ENCODE data around the gene MYF5. TPM values are rescaled to one million over a fixed set of nuclear protein-coding genes. Genes with fewer than 3 reads are reported as not detected.
A peak's percentile ranks its signal among the peaks of the same experiment; 100 is the strongest.

MYF5 gene
- total and polyA plus RNA-seq, 2 of the 4 experiments (the other 2 are of a cell fraction): not detected

- H3K14ac ChIP-seq (replicated peaks; ENCODE audit: low read depth, low read length): no peak overlapping the region
- no peak overlapping the region for H3K4me2 ChIP-seq (ENCODE audit: low read depth, low read length)
- no peaks in the 10 kb centered on the region for H3K27me3 ChIP-seq (ENCODE audit: control insufficient read depth, insufficient read depth, low read length)
- H3K4ac ChIP-seq (ENCODE audit: low read depth, low read length): no peak overlapping the region
- WGBS, 2 experiments (ENCODE audit: extremely low coverage in 2 of 2, insufficient read length in 1 of 2): no CpG with 5 or more reads among the region's 1 CpG
- no peak overlapping the region for H3K23ac ChIP-seq (ENCODE audit: low read depth, low read length)
- H3K9ac ChIP-seq (ENCODE audit: low read depth, low read length): no peak overlapping the region
- H4K20me1 ChIP-seq (ENCODE audit: insufficient read depth, low read length): no peaks in the 10 kb centered on the region
- no peaks in the 10 kb centered on the region for H3K4me1 ChIP-seq (ENCODE audit: control insufficient read depth, insufficient read depth, low read length)
- H3K56ac ChIP-seq (ENCODE audit: extremely low read depth, insufficient read depth, low read length): no peak overlapping the region
- no peaks in the 10 kb centered on the region for H3K36me3 ChIP-seq (ENCODE audit: control insufficient read depth, insufficient read depth, low read length)
- H3K79me1 ChIP-seq (ENCODE audit: low read depth in 1 of 2, low read length in 2 of 2): no peaks in the 10 kb centered on the region
- ChIA-PET POLR2A (ENCODE audit: unreplicated experiment) (no interaction called here), CTCF (interaction anchor here (0.6 kb wide), 1 partner anchor 951 kb away, joined by 3 read pairs; no protein-coding TSS in a partner anchor)
- no TSS peak for BruUV-seq (replicated peaks)
- no peak overlapping the region for H2BK5ac ChIP-seq (ENCODE audit: low read depth, low read length, poor library complexity, severe bottlenecking)
- H2AK5ac ChIP-seq (ENCODE audit: low read depth, low read length): no peak overlapping the region
- DNase-seq (peak; percentile 44), ATAC-seq (ENCODE audit: low read depth) (no peak)
- no peaks in the 10 kb centered on the region for H3K9me3 ChIP-seq (ENCODE audit: control insufficient read depth, insufficient read depth, low read length)
- in situ Hi-C loops (cut with MboI; ENCODE audit: low sequenced_read_pairs): loop anchor here (5.0 to 25.0 kb wide), 2 partner anchors 270 to 545 kb away; no protein-coding TSS in a partner anchor
- no peak overlapping the region for H4K8ac ChIP-seq (ENCODE audit: low read depth in 2 of 2, low read length in 2 of 2)
- H2AK9ac ChIP-seq (replicated peaks; ENCODE audit: low read depth, low read length, poor library complexity): no peak overlapping the region
- no peak overlapping the region for H2BK15ac ChIP-seq (ENCODE audit: low read depth, low read length)
- H3K4me3 ChIP-seq (ENCODE audit: insufficient read depth, low read depth, low read length): no peak overlapping the region
- H4K5ac ChIP-seq (ENCODE audit: low read depth, low read length): no peak overlapping the region
- H4K91ac ChIP-seq (ENCODE audit: insufficient read depth, low read depth, low read length): no peak overlapping the region
- no peak overlapping the region for H2BK20ac ChIP-seq (ENCODE audit: low read depth, low read length)
- no peak overlapping the region for H3K18ac ChIP-seq (ENCODE audit: low read depth, low read length)
- TF ChIP-seq FOS (IDR thresholded peaks at IDR 0.05; ENCODE audit: low read depth, low read length): no peak
- TF ChIP-seq RCOR1 (IDR thresholded peaks at IDR 0.05; ENCODE audit: insufficient replicate concordance, low read length): no peak
- no peak for TF ChIP-seq ELK1 (IDR thresholded peaks at IDR 0.05; ENCODE audit: borderline replicate concordance, low read depth, low read length)
- TF ChIP-seq USF2 (IDR thresholded peaks at IDR 0.05; ENCODE audit: low read depth, low read length): no peak
- TF ChIP-seq BHLHE40 (IDR thresholded peaks at IDR 0.05; ENCODE audit: low read depth, low read length): no peak
- no peak for TF ChIP-seq CTCF (conservative IDR thresholded peaks at IDR 0.05; ENCODE audit: low read depth, low read length)
- no peak for TF ChIP-seq CEBPB (IDR thresholded peaks at IDR 0.05; ENCODE audit: low read depth, low read length)
- no peak for TF ChIP-seq CHD1 (IDR thresholded peaks at IDR 0.05; ENCODE audit: low read depth, low read length)
- TF ChIP-seq MXI1 (IDR thresholded peaks at IDR 0.05; ENCODE audit: borderline replicate concordance, low read depth, low read length): no peak
- TF ChIP-seq RAD21 (IDR thresholded peaks at IDR 0.05; ENCODE audit: low read length): no peak
- no peak for TF ChIP-seq NFE2L2 (IDR thresholded peaks at IDR 0.05; ENCODE audit: low read depth, low read length)
- no peak for TF ChIP-seq POLR2A (IDR thresholded peaks at IDR 0.05; ENCODE audit: low read depth, low read length)
- no peak for TF ChIP-seq SMC3 (IDR thresholded peaks at IDR 0.05; ENCODE audit: low read depth, low read length)
- TF ChIP-seq RFX5 (IDR thresholded peaks at IDR 0.05; ENCODE audit: low read depth, low read length): no peak
- no peak for TF ChIP-seq MAFK (IDR thresholded peaks at IDR 0.05; ENCODE audit: low read depth, low read length)
- no peak for TF ChIP-seq MAZ (IDR thresholded peaks at IDR 0.05; ENCODE audit: borderline replicate concordance, low read depth, low read length)
- H3K9me1 ChIP-seq (ENCODE audit: insufficient read depth, low read length): 0 out of 2 replicates have a peak, but pooled peaks cover 3% of the 10 kb centered on the region
- intact Hi-C loops (cut with micrococcal nuclease): no loop called here
- H2AFZ ChIP-seq (replicated peaks; ENCODE audit: low read length, poor library complexity): no peak overlapping the region
- dilution Hi-C loops (cut with HindIII; ENCODE audit: low sequenced_read_pairs, unreplicated experiment): no loop called here
- H2BK120ac ChIP-seq (ENCODE audit: low read depth, low read length): no peak overlapping the region
- no peak overlapping the region for H3K27ac ChIP-seq (ENCODE audit: insufficient read depth, low read length)
Measured at GRCh38 chr12:80756875-80757274, 40.2 kb downstream of the MYF5 start.
